Activated CD4-positive, alpha-beta T cell treated with anti-CD3 and anti-CD28 coated beads for 36 hours (primary cell): Measurements from ENCODE around the gene CCNY. TPM values are rescaled to one million over a fixed set of nuclear protein-coding genes. Genes with fewer than 3 reads are reported as not detected.

Source experiments
- ATAC-seq: fragments of 200-7000 bp; cut with Tn5 transposase; one replicate; pipeline ENCODE4 v1.10.0; 2021; ENCODE audit warnings: mild to moderate bottlenecking, moderate library complexity
- CTCF ChIA-PET: fragments of 350-600 bp; sonication (Branson Sonifier 250); formaldehyde crosslinking; loops from one replicate; lab custom pipeline; 2021; ENCODE audit warnings: antibody characterized with exemption; lab: Charles Lee
- POLR2A ChIA-PET: fragments of 350-600 bp; sonication (Branson Sonifier 250); formaldehyde crosslinking; loops from one replicate; lab custom pipeline; 2021; ENCODE audit warnings: antibody characterized with exemption, inconsistent platforms; lab: Charles Lee
- DNase-seq: peaks from one replicate; pipeline ENCODE4 v3.0.0-alpha.2; 2020
- H3K27ac Mint-ChIP-seq: one replicate; pipeline ENCODE4 v1.8.0; 2021; ENCODE audit warnings: mixed read lengths
- H3K27me3 Mint-ChIP-seq: one replicate; pipeline ENCODE4 v1.8.0; 2021; ENCODE audit warnings: mixed read lengths
- H3K36me3 Mint-ChIP-seq: one replicate; pipeline ENCODE4 v1.8.0; 2021; ENCODE audit warnings: low read depth, mixed read lengths
- H3K4me1 Mint-ChIP-seq: one replicate; pipeline ENCODE4 v1.8.0; 2021; ENCODE audit warnings: mixed read lengths
- H3K4me3 Mint-ChIP-seq: one replicate; pipeline ENCODE4 v1.8.0; 2021; ENCODE audit warnings: mild to moderate bottlenecking, moderate library complexity, mixed read lengths
- H3K9me3 Mint-ChIP-seq: one replicate; pipeline ENCODE4 v1.8.0; 2021; ENCODE audit warnings: low read depth, mixed read lengths
- intact Hi-C, 2 experiments: fragments of 100-400 bp; cut with DNase I in 1 of 2; cut with micrococcal nuclease in 1 of 2; formaldehyde crosslinking; loops; one replicate each; pipeline versions ENCODE4 v1.14.2 to v1.15.1; 2022 to 2024; cut with DNase I, micrococcal nuclease
- total RNA-seq, 2 experiments: library from RNA; stranded (reverse); gene quantifications; one replicate each; pipeline ENCODE4 v1.2.3, GENCODE V29; 2021

The CCNY gene
- total RNA-seq, 2 experiments from 2014 or later = 49.4 to 54.0 TPM

DNA sequence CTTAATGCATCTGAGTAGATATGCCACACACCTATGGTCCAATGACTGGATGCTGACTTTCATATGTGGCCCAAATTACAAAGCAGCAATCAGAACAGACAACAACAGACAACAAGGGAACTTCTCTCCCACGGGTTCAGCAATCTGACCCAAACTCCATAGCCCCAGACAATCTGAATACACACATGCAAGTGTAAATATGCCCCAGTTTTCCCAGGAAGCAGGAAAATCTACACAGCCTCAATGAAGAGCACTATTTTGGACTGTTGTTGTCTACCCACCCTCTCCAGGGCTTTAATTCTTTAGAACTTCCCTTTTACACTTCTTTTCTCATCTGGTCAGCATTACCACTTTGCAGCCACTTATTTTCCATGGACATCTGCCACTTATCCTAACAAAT is 2.0 kb upstream of the CCNY start:
- H3K36me3 Mint-ChIP-seq = peaks cover 19% of the 10 kb centered on the region
- H3K9me3 Mint-ChIP-seq = no peaks in the 10 kb centered on the region
- H3K27me3 Mint-ChIP-seq = no peaks in the 10 kb centered on the region
- H3K27ac Mint-ChIP-seq = peak overlapping the region; percentile 34
- peaks cover 63% of the 10 kb centered on the region for H3K4me1 Mint-ChIP-seq
- intact Hi-C loops = no loop called here
- DNase-seq (no peak), ATAC-seq (no peak)
- ChIA-PET POLR2A (no interaction called here), CTCF (no interaction called here)
- H3K4me3 Mint-ChIP-seq = peak overlapping the region; percentile 27

- ATAC-seq (peak; percentile 2), DNase-seq (peak; percentile 59)
- Mint-ChIP-seq H3K36me3 (peaks cover 19% of the 10 kb centered on the region), H3K4me1 (peaks cover 63% of the 10 kb centered on the region), H3K9me3 (no peaks in the 10 kb centered on the region), H3K27me3 (no peaks in the 10 kb centered on the region), H3K4me3 (peak overlapping the region; percentile 89), H3K27ac (peak overlapping the region; percentile 90)
- ChIA-PET CTCF (interaction anchor here (0.5 kb wide), 1 partner anchor 15 kb away, joined by 3 read pairs; no protein-coding TSS in a partner anchor), POLR2A (no interaction called here)
- intact Hi-C loops = loop anchor here in 1 of 2 experiments (1.0 kb wide), 2 partner anchors 209 to 307 kb away; partner anchors contain the start of genes CREM and FZD8
Observed at GRCh38 chr10:35335133-35336083, 901 bp upstream of the CCNY start.

DNA sequence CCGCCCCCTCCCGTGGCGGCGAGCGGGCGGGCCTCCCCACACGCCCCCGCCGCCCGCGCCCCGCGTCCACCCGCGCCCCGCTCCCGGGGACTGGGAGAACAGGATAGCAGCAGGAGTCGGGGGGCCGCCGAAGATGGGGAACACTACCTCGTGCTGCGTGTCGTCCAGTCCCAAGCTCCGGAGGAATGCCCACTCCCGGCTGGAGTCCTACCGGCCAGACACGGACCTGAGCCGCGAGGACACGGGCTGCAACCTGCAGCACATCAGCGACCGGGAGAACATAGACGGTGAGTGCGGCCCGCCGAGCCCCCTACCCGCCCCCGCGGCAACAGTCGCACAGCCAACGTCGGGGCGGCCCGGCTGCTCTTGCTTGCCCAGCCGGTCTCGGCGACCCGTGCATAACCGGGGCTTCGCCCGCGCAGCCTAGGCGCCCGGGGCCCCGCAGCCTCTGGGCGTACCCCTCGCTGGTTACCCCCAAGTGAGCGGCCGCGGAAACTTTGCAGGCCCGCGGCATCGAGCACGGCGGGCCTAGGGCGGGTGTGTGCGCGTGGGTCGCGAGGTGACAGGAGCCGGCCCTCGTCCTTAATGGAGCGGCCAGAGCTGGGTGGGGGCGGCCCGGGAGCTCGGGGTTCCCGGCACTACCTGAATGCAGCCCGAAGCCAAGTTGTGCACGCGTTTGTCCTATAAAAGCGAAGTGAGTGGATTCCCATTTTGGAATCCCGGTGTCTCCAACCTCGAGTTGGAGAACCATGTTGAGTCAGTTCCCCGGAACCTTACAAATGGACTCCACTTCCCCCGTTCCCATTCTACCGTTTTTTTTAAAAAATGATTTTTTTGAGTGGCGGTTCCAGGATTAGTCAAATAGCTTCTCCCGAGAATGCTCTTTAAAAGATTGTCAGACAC is 863 bp downstream of the CCNY start:
- H3K4me1 Mint-ChIP-seq = peaks cover 73% of the 10 kb centered on the region
- H3K4me3 Mint-ChIP-seq = peak overlapping the region; percentile 79
- peaks cover 14% of the 10 kb centered on the region for H3K36me3 Mint-ChIP-seq
- intact Hi-C loops = loop anchor here in 1 of 2 experiments (1.0 kb wide), 3 partner anchors 105 to 305 kb away; partner anchors contain the start of genes CREM and FZD8
- ATAC-seq (no peak), DNase-seq (peak; percentile 62)
- ChIA-PET POLR2A (interaction anchor here (0.8 kb wide), 1 partner anchor 104 kb away, joined by 4 read pairs; no protein-coding TSS in a partner anchor), CTCF (interaction anchor here (1.0 kb wide), 1 partner anchor 16 kb away, joined by 4 read pairs; no protein-coding TSS in a partner anchor)
- H3K27me3 Mint-ChIP-seq = no peaks in the 10 kb centered on the region
- H3K9me3 Mint-ChIP-seq = no peaks in the 10 kb centered on the region
- peak overlapping the region; percentile 80 for H3K27ac Mint-ChIP-seq

GRCh38 chr10:35339942-35340341 is 3.6 kb downstream of the CCNY start:
- H3K4me3 Mint-ChIP-seq = no peak overlapping the region
- ChIA-PET POLR2A (interaction anchor here (0.6 to 1.9 kb wide), 5 partner anchors 9 to 212 kb away, joined by 3 to 10 read pairs (median 5); no protein-coding TSS in a partner anchor), CTCF (interaction anchor here (0.6 to 1.3 kb wide), 9 partner anchors 10 to 345 kb away, joined by 3 to 8 read pairs (median 4); no protein-coding TSS in a partner anchor)
- DNase-seq (peak; percentile 38), ATAC-seq (peak; percentile 70)
- no peaks in the 10 kb centered on the region for H3K9me3 Mint-ChIP-seq
- H3K27ac Mint-ChIP-seq = peak overlapping the region; percentile 82
- intact Hi-C loops = loop anchor here (1.0 to 5.0 kb wide), 12 partner anchors 16 to 250 kb away; partner anchors contain the start of genes CREM (in 1 of the 2) and CUL2 (in 1 of the 2)
- peaks cover 9% of the 10 kb centered on the region for H3K36me3 Mint-ChIP-seq
- H3K4me1 Mint-ChIP-seq = peaks cover 69% of the 10 kb centered on the region
- H3K27me3 Mint-ChIP-seq = no peaks in the 10 kb centered on the region

- intact Hi-C loops = loop anchor here (1.0 to 5.0 kb wide), 14 partner anchors 8 to 251 kb away; partner anchors contain the start of genes CREM (in 1 of the 2) and CUL2 (in 1 of the 2)
- peak; percentile 48 for DNase-seq
- no peak for ATAC-seq
- Mint-ChIP-seq H3K27ac (peak overlapping the region; percentile 79), H3K36me3 (peaks cover 6% of the 10 kb centered on the region), H3K4me3 (peak overlapping the region; percentile 24), H3K27me3 (no peaks in the 10 kb centered on the region), H3K9me3 (no peaks in the 10 kb centered on the region), H3K4me1 (peaks cover 69% of the 10 kb centered on the region)
- ChIA-PET POLR2A (interaction anchor here (0.9 to 1.9 kb wide), 4 partner anchors 8 to 145 kb away, joined by 3 to 8 read pairs (median 6); no protein-coding TSS in a partner anchor), CTCF (interaction anchor here (1.1 to 1.9 kb wide), 5 partner anchors 10 to 123 kb away, joined by 3 to 7 read pairs (median 4); no protein-coding TSS in a partner anchor)
Observed at GRCh38 chr10:35340975-35341374, 4.7 kb downstream of the CCNY start.

DNA sequence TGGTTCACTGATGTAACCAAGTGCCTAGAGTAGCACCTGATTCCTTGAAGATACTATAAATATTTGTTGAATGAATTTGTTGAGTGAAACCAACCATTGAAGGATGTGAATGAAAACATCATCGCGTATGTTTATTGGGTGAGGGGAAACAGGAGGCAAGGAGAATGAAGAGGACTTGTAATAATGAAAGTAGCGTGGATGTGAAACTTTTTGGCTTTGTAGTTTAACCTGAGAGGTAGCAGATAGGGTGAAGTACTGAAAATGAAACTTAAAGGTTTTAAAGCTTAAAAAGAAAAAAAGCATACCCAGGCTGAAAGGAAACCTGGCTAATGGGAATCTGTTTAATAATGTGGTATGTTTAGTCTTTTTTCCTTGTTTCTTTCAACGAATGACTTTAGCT is 5.2 kb downstream of the CCNY start:
- POLR2A ChIA-PET = interaction anchor here (0.9 to 1.0 kb wide), 2 partner anchors 12 to 146 kb away, joined by 6 to 8 read pairs; no protein-coding TSS in a partner anchor
- H3K4me1 Mint-ChIP-seq = peaks cover 73% of the 10 kb centered on the region

GRCh38 chr10:35342183-35342753 is 6.0 kb downstream of the CCNY start:
- no peak overlapping the region for H3K4me3 Mint-ChIP-seq
- no peak for ATAC-seq
- H3K27ac Mint-ChIP-seq = peak overlapping the region; percentile 74
- no peaks in the 10 kb centered on the region for H3K9me3 Mint-ChIP-seq
- peaks cover 6% of the 10 kb centered on the region for H3K36me3 Mint-ChIP-seq
- ChIA-PET CTCF (interaction anchor here (0.7 to 1.9 kb wide), 5 partner anchors 9 to 121 kb away, joined by 3 to 7 read pairs (median 3); no protein-coding TSS in a partner anchor), POLR2A (interaction anchor here (0.9 to 1.0 kb wide), 2 partner anchors 11 to 147 kb away, joined by 6 to 8 read pairs; no protein-coding TSS in a partner anchor)
- no peaks in the 10 kb centered on the region for H3K27me3 Mint-ChIP-seq
- intact Hi-C loops = loop anchor here in 1 of 2 experiments (5.0 kb wide), 3 partner anchors 125 to 200 kb away; no protein-coding TSS in a partner anchor
- H3K4me1 Mint-ChIP-seq = peaks cover 79% of the 10 kb centered on the region
- DNase-seq = no peak

More for the DNA sequence above, 5.2 kb downstream of the CCNY start:
- no peak for DNase-seq
- intact Hi-C loops = loop anchor here (1.0 to 5.0 kb wide), 10 partner anchors 8 to 215 kb away; partner anchors contain the start of gene CREM (in 1 of the 2)
- H3K27ac Mint-ChIP-seq = peak overlapping the region; percentile 48
- peak; percentile 62 for ATAC-seq
- no peak overlapping the region for H3K4me3 Mint-ChIP-seq
- H3K36me3 Mint-ChIP-seq = peaks cover 6% of the 10 kb centered on the region
- CTCF ChIA-PET = interaction anchor here (0.7 to 1.9 kb wide), 5 partner anchors 9 to 122 kb away, joined by 3 to 7 read pairs (median 3); no protein-coding TSS in a partner anchor
- H3K27me3 Mint-ChIP-seq = no peaks in the 10 kb centered on the region
- no peaks in the 10 kb centered on the region for H3K9me3 Mint-ChIP-seq

- ChIA-PET CTCF (interaction anchor here (1.0 to 1.4 kb wide), 2 partner anchors 12 to 217 kb away, joined by 3 to 4 read pairs; no protein-coding TSS in a partner anchor), POLR2A (interaction anchor here (0.5 to 1.2 kb wide), 3 partner anchors 11 to 15 kb away, joined by 3 to 4 read pairs (median 3); no protein-coding TSS in a partner anchor)
- Mint-ChIP-seq H3K9me3 (no peaks in the 10 kb centered on the region), H3K4me3 (no peak overlapping the region), H3K27ac (peak overlapping the region; percentile 37), H3K4me1 (peaks cover 81% of the 10 kb centered on the region), H3K36me3 (peaks cover 8% of the 10 kb centered on the region), H3K27me3 (no peaks in the 10 kb centered on the region)
- DNase-seq = peak; percentile 34
- intact Hi-C loops = loop anchor here in 1 of 2 experiments (5.0 kb wide), 3 partner anchors 126 to 199 kb away; no protein-coding TSS in a partner anchor
- ATAC-seq = peak; percentile 43
Observed at GRCh38 chr10:35343739-35344138, 7.4 kb downstream of the CCNY start.

- POLR2A ChIA-PET = interaction anchor here (1.1 kb wide), 1 partner anchor 10 kb away, joined by 3 read pairs; no protein-coding TSS in a partner anchor
- ATAC-seq = no peak
- CTCF ChIA-PET = interaction anchor here (1.1 to 2.0 kb wide), 3 partner anchors 10 to 150 kb away, joined by 3 to 9 read pairs (median 4); no protein-coding TSS in a partner anchor
Observed at GRCh38 chr10:35345383-35345742, 9.1 kb downstream of the CCNY start.

More at GRCh38 chr10:35345383-35345742, 9.1 kb downstream of the CCNY start:
- no peak overlapping the region for H3K27ac Mint-ChIP-seq
- peaks cover 81% of the 10 kb centered on the region for H3K4me1 Mint-ChIP-seq
- H3K36me3 Mint-ChIP-seq = peaks cover 11% of the 10 kb centered on the region
- intact Hi-C loops = no loop called here
- DNase-seq = no peak
- H3K27me3 Mint-ChIP-seq = no peaks in the 10 kb centered on the region
- H3K9me3 Mint-ChIP-seq = no peaks in the 10 kb centered on the region
- H3K4me3 Mint-ChIP-seq = no peak overlapping the region
